Left ventricle myocardium inferior (tissue), 1 donor: ENCODE data around the gene PPP3R1. TPM values are rescaled to one million over a fixed set of nuclear protein-coding genes. Genes with fewer than 3 reads are reported as not detected.

Source experiments
- DNase-seq: peaks from one replicate; pipeline ENCODE4 v3.0.0-alpha.2; 2020
- H3K27ac ChIP-seq: fragments of 200-600 bp; replicated peaks from 2 replicates; pipeline ENCODE4 v1.8.0; 2021
- H3K27me3 ChIP-seq: fragments of 200-600 bp; 2 replicates; pipeline ENCODE4 v1.8.0; 2021; ENCODE audit warnings: low read depth
- H3K36me3 ChIP-seq: fragments of 200-600 bp; 2 replicates; pipeline ENCODE4 v1.8.0; 2021
- H3K4me1 ChIP-seq: fragments of 200-600 bp; 2 replicates; pipeline ENCODE4 v1.8.0; 2021
- H3K4me3 ChIP-seq: fragments of 200-600 bp; 2 replicates; pipeline ENCODE4 v1.8.0; 2021; ENCODE audit warnings: mild to moderate bottlenecking, moderate library complexity
- H3K9me3 ChIP-seq: fragments of 200-600 bp; replicated peaks from 2 replicates; pipeline ENCODE4 v1.8.0; 2021
- intact Hi-C: fragments of 100-400 bp; cut with micrococcal nuclease; formaldehyde crosslinking; loops from one replicate; pipeline ENCODE4 v1.11.0; 2022
- total RNA-seq: library from RNA; stranded (reverse); fragmentation: NEBNext Ultra II Directional; extraction: Animal tissue kit (Norgen Biotek cat#: 25700); gene quantifications from one replicate; pipeline ENCODE4 v1.2.1, GENCODE V29; 2021
- TF ChIP-seq, protein P1 (sequence below): fragments of 200-600 bp; IDR thresholded peaks from 2 replicates; pipeline ENCODE4 v1.8.0; 2021; ENCODE audit warnings: antibody characterized with exemption, mild to moderate bottlenecking, borderline replicate concordance
- donor health status: DM: no; HTN: yes; CAD: no; lungs with severe emphysema.

PPP3R1 gene
- total RNA-seq, 1 donor from 2014 or later, result 34.6 TPM

- no peak overlapping the region for H3K4me3 ChIP-seq
- no peaks in the 10 kb centered on the region for H3K36me3 ChIP-seq
- DNase-seq, result no peak
- intact Hi-C loops, result no loop called here
- H3K4me1 ChIP-seq, result peaks cover 97% of the 10 kb centered on the region
- no peaks in the 10 kb centered on the region for H3K27me3 ChIP-seq
- peak overlapping the region; percentile 21 for H3K27ac ChIP-seq
- H3K9me3 ChIP-seq, result peaks cover 5% of the 10 kb centered on the region
- TF ChIP-seq, protein P1, sequence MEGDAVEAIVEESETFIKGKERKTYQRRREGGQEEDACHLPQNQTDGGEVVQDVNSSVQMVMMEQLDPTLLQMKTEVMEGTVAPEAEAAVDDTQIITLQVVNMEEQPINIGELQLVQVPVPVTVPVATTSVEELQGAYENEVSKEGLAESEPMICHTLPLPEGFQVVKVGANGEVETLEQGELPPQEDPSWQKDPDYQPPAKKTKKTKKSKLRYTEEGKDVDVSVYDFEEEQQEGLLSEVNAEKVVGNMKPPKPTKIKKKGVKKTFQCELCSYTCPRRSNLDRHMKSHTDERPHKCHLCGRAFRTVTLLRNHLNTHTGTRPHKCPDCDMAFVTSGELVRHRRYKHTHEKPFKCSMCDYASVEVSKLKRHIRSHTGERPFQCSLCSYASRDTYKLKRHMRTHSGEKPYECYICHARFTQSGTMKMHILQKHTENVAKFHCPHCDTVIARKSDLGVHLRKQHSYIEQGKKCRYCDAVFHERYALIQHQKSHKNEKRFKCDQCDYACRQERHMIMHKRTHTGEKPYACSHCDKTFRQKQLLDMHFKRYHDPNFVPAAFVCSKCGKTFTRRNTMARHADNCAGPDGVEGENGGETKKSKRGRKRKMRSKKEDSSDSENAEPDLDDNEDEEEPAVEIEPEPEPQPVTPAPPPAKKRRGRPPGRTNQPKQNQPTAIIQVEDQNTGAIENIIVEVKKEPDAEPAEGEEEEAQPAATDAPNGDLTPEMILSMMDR, result no peak
These were observed 25.5 kb downstream of the PPP3R1 start for GRCh38 chr2:68226794-68227193.

DNA sequence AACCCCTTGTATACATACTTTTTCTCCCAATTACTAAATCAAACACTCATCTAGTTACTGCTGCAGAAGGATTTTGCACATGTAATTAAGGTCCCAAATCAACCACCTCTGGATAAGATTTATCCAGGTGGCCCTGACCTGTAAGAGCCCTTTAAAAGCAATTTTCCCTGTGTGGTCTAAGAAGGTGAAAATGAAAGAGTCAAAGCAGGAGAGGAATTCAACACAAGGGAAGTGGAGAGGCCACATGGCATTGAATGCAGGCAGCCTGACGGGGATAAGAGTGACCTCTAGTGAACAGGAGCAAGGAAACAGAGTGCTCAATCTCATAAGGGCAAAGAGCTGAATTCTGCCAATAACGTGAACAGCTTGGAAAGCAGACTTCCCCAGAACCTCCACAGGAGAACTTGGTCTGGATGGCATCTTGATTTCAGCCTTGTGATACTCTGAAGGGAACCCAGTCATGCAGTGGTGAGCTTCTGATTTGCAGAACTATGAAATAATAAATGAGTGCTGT lies 27.2 kb downstream of the PPP3R1 start:
- Histone ChIP-seq H3K4me1 (peaks cover 87% of the 10 kb centered on the region), H3K27ac (peak overlapping the region; percentile 27), H3K36me3 (no peaks in the 10 kb centered on the region), H3K9me3 (peaks cover 12% of the 10 kb centered on the region), H3K27me3 (no peaks in the 10 kb centered on the region), H3K4me3 (no peak overlapping the region)
- intact Hi-C loops, result no loop called here
- TF ChIP-seq, protein P1, result peak; percentile 19
- DNase-seq, result no peak

GRCh38 chr2:68223419-68223818 lies 28.9 kb downstream of the PPP3R1 start:
- no peak for DNase-seq
- H3K27me3 ChIP-seq, result no peaks in the 10 kb centered on the region
- intact Hi-C loops, result no loop called here
- no peaks in the 10 kb centered on the region for H3K36me3 ChIP-seq
- no peak overlapping the region for H3K4me3 ChIP-seq
- no peak overlapping the region for H3K27ac ChIP-seq
- H3K9me3 ChIP-seq, result peaks cover 12% of the 10 kb centered on the region
- H3K4me1 ChIP-seq, result peaks cover 90% of the 10 kb centered on the region
- TF ChIP-seq, protein P1, result no peak

- no peaks in the 10 kb centered on the region for H3K36me3 ChIP-seq
- no peaks in the 10 kb centered on the region for H3K27me3 ChIP-seq
- H3K4me1 ChIP-seq, result peaks cover 90% of the 10 kb centered on the region
- no peak overlapping the region for H3K4me3 ChIP-seq
- DNase-seq, result no peak
- TF ChIP-seq, protein P1, result no peak
- H3K9me3 ChIP-seq, result peaks cover 12% of the 10 kb centered on the region
- intact Hi-C loops, result no loop called here
- H3K27ac ChIP-seq, result no peak overlapping the region
These were observed 30.0 kb downstream of the PPP3R1 start for GRCh38 chr2:68222287-68222686.

- Histone ChIP-seq H3K27ac (no peak overlapping the region), H3K4me1 (peaks cover 72% of the 10 kb centered on the region)
These were observed 33.9 kb downstream of the PPP3R1 start for GRCh38 chr2:68218343-68218901.

More at GRCh38 chr2:68218343-68218901, 33.9 kb downstream of the PPP3R1 start:
- intact Hi-C loops, result no loop called here
- Histone ChIP-seq H3K36me3 (peaks cover 9% of the 10 kb centered on the region), H3K27me3 (no peaks in the 10 kb centered on the region), H3K4me3 (no peak overlapping the region), H3K9me3 (peaks cover 12% of the 10 kb centered on the region)
- no peak for DNase-seq
- TF ChIP-seq, protein P1, result no peak
